ENCODE measurements around the gene ZNF212. TPM values are rescaled to one million over a fixed set of nuclear protein-coding genes. Genes with fewer than 3 reads are reported as not detected.

The ZNF212 gene
- total and polyA plus RNA-seq, 9 of the 15 experiments (the other 6 are each of a cell fraction or from before 2014, with no cell fraction given) = 1.8 to 21.4 (median 7.2) TPM

GRCh38 chr7:149245744-149246143, 6.3 kb downstream of the ZNF212 start:
- intact Hi-C loops (cut with micrococcal nuclease) (no loop called here), in situ Hi-C loops (cut with MboI) (no loop called here)
- H3K9me3 ChIP-seq (replicated peaks; ENCODE audit: control insufficient read depth, insufficient read depth, low read depth, low read length) = no peaks in the 10 kb centered on the region
- 72% methylated on average over 5 of the region's 5 CpGs for WGBS (ENCODE audit: insufficient coverage, low coverage, missing lambda C conversion rate)
- no peak for FAIRE-seq
- H3K9ac ChIP-seq (ENCODE audit: insufficient read depth in 1 of 2, low read depth in 2 of 2, low read length in 2 of 2) = no peak overlapping the region
- no peak overlapping the region for H2AFZ ChIP-seq (ENCODE audit: low read depth, low read length)
- no peak for DNase-seq (ENCODE audit: extremely low read depth in 1 of 4, low spot score in 3 of 4)
- peaks cover 0 to 2% of the 10 kb centered on the region in 2 experiments; a peak in 2 of 5 replicates for H3K4me1 ChIP-seq (replicated peaks in 1 of 2; ENCODE audit: control insufficient read depth in 2 of 2, insufficient read depth in 2 of 2, low read length in 2 of 2)
- H3K4me3 ChIP-seq = no peak overlapping the region
- no peaks in the 10 kb centered on the region for H3K9me1 ChIP-seq (ENCODE audit: control insufficient read depth, insufficient read depth, low read length)
- ATAC-seq = no peak
- H3K27me3 ChIP-seq (ENCODE audit: control insufficient read depth in 2 of 2, insufficient read depth in 2 of 2, low read length in 2 of 2) = no peaks in the 10 kb centered on the region
- no peaks in the 10 kb centered on the region for H4K20me1 ChIP-seq (replicated peaks; ENCODE audit: control insufficient read depth, insufficient read depth, low read length)
- BruUV-seq (replicated peaks) = no TSS peak
- peaks cover 10% of the 10 kb centered on the region for H3K79me2 ChIP-seq (ENCODE audit: control insufficient read depth, insufficient read depth, low read length)
- peaks cover 10% of the 10 kb centered on the region; the same call in 2 of the 3 replicates for H3K36me3 ChIP-seq (ENCODE audit: control insufficient read depth, insufficient read depth, low read length)
- ChIA-PET CTCF (ENCODE audit: low intra/inter-chr PET ratio) (no interaction called here), POLR2A (interaction anchor here (0.6 to 0.9 kb wide), 4 partner anchors 12 to 341 kb away, joined by 3 to 5 read pairs (median 4); no protein-coding TSS in a partner anchor)
- no peak overlapping the region for H3K27ac ChIP-seq (ENCODE audit: extremely low read depth, low read depth, low read length)
- H3K4me2 ChIP-seq (ENCODE audit: insufficient read depth, low read length) = no peak overlapping the region
- TF ChIP-seq RNF219 (CRISPR knock-in tag; IDR thresholded peaks at IDR 0.05) = no peak
- no peak for TF ChIP-seq TAF9B (IDR thresholded peaks at IDR 0.05; ENCODE audit: partially characterized antibody)
- TF ChIP-seq LARP7 (IDR thresholded peaks at IDR 0.05) = no peak
- no peak for TF ChIP-seq ZNF140 (CRISPR knock-in tag; IDR thresholded peaks at IDR 0.05)
- no peak for TF ChIP-seq ZNF511 (CRISPR knock-in tag; IDR thresholded peaks at IDR 0.05)
- TF ChIP-seq PBX2 (CRISPR knock-in tag; IDR thresholded peaks at IDR 0.05; ENCODE audit: low read depth) = no peak
- TF ChIP-seq PBX2 (tag; conservative IDR thresholded peaks at IDR 0.05; ENCODE audit: low read depth) = no peak
- TF ChIP-seq ID3 (CRISPR knock-in tag; IDR thresholded peaks at IDR 0.05) = no peak
- TF ChIP-seq ID3 (tag; IDR thresholded peaks at IDR 0.05) = no peak
- TF ChIP-seq NRF1 (conservative IDR thresholded peaks at IDR 0.05 in 1 of 2, IDR thresholded peaks at IDR 0.05 in 1 of 2) = no peak
- TF ChIP-seq POLR2B (IDR thresholded peaks at IDR 0.05; ENCODE audit: low read depth, partially characterized antibody) = no peak
- TF ChIP-seq MAFG (tag; conservative IDR thresholded peaks at IDR 0.05) = no peak

Data from K562 (cell line).